Progenitor cell of endocrine pancreas (in vitro differentiated cells): ENCODE results near the gene CERS6. TPM values are rescaled to one million over a fixed set of nuclear protein-coding genes. Genes with fewer than 3 reads are reported as not detected.

Source experiments
- DNase-seq: peaks from one replicate; pipeline ENCODE4 v3.0.0; 2021; ENCODE audit warnings: low spot score; ENCODE audit not compliant: unreplicated experiment
- H3K27ac Mint-ChIP-seq: 2 replicates; pipeline ENCODE4 v1.8.0; 2021; ENCODE audit warnings: mild to moderate bottlenecking, moderate library complexity, mixed read lengths
- H3K27me3 Mint-ChIP-seq: 2 replicates; pipeline ENCODE4 v1.8.0; 2021; ENCODE audit warnings: mixed read lengths
- H3K36me3 Mint-ChIP-seq: 2 replicates; pipeline ENCODE4 v1.8.0; 2022; ENCODE audit warnings: mixed read lengths; ENCODE audit not compliant: insufficient read depth
- H3K4me1 Mint-ChIP-seq: 2 replicates; pipeline ENCODE4 v1.8.0; 2021; ENCODE audit warnings: low read depth, mixed read lengths
- H3K4me3 Mint-ChIP-seq: 2 replicates; pipeline ENCODE4 v1.8.0; 2021; ENCODE audit warnings: low read depth, mild to moderate bottlenecking, moderate library complexity, mixed read lengths
- H3K9me3 Mint-ChIP-seq: 2 replicates; pipeline ENCODE4 v1.8.0; 2021; ENCODE audit warnings: low read depth, mixed read lengths
- total RNA-seq: library from RNA; stranded (reverse); gene quantifications from 2 replicates; pipeline ENCODE4 v1.2.1, GENCODE V29; 2021
- TF ChIP-seq, protein P1 (sequence below): fragments of 200-600 bp; sonication (generic); IDR thresholded peaks from one replicate; pipeline ENCODE4 v1.5.0; 2021; ENCODE audit warnings: antibody characterized with exemption, mild to moderate bottlenecking; ENCODE audit not compliant: unreplicated experiment

The CERS6 gene
- total RNA-seq, 1 donor from 2014 or later: 32.5 TPM

DNA sequence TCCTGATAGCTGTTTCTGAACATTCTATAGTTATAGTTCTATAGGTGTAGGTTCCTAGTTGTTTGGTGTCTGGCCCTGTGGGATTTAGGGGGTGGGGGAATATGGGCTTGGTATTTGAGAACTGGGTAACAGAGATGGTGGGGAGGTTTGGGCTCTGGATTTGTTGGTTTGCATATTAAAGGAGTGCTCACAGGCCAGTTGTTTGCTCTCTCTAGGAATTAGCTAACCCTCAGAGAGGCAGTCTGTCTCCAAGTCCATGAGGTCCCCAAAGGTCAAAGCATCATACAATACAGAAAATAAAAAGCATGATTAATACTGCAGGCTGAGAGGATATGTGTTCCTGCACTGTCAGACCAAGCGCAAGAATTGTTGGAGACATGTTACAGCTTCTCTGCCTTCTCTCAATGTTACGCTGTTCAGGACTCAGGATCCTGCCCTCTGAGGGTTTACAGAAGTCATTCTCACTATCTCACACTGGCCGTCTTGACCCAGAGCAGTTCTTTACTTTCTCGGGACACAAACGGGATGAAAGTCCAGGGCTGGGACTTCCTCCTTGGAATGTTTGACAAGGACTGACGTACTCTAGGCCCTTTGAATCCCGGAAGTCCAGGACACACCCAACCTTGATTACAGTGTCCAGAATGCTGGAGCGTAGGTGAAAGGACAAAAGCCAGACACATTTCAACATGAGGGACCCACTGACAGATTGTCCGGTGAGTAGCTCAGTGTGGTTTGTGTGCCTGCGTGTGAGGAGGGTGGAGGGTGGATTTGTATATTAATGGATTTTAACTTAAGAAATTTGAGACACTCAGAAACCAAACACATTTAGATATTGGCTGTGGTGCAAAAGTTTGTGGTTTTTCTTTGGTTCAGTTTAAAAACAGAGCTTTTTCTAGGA, 346.1 kb downstream of the CERS6 start, which contains the start of gene NOSTRIN:
Gene NOSTRIN, plus strand, starts transcription at position 677 of the 898 bp plus-strand sequence. Its CDS starts 10 bp downstream, at position 687.
- H3K27me3 Mint-ChIP-seq: no peaks in the 10 kb centered on the region
- H3K36me3 Mint-ChIP-seq: no peaks in the 10 kb centered on the region
- H3K27ac Mint-ChIP-seq: peak within 1 kb of the TSS; percentile 87
- peaks cover 58% of the 10 kb centered on the region for H3K4me1 Mint-ChIP-seq
- H3K4me3 Mint-ChIP-seq: peak within 1 kb of the TSS; percentile 27
- H3K9me3 Mint-ChIP-seq: no peaks in the 10 kb centered on the region
- no peak for DNase-seq
- TF ChIP-seq, protein P1, sequence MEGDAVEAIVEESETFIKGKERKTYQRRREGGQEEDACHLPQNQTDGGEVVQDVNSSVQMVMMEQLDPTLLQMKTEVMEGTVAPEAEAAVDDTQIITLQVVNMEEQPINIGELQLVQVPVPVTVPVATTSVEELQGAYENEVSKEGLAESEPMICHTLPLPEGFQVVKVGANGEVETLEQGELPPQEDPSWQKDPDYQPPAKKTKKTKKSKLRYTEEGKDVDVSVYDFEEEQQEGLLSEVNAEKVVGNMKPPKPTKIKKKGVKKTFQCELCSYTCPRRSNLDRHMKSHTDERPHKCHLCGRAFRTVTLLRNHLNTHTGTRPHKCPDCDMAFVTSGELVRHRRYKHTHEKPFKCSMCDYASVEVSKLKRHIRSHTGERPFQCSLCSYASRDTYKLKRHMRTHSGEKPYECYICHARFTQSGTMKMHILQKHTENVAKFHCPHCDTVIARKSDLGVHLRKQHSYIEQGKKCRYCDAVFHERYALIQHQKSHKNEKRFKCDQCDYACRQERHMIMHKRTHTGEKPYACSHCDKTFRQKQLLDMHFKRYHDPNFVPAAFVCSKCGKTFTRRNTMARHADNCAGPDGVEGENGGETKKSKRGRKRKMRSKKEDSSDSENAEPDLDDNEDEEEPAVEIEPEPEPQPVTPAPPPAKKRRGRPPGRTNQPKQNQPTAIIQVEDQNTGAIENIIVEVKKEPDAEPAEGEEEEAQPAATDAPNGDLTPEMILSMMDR: no peak

GRCh38 chr2:168802859-168803725, 347.0 kb downstream of the CERS6 start:
- Mint-ChIP-seq H3K27ac (peak overlapping the region; percentile 87), H3K4me3 (no peak overlapping the region)

DNA sequence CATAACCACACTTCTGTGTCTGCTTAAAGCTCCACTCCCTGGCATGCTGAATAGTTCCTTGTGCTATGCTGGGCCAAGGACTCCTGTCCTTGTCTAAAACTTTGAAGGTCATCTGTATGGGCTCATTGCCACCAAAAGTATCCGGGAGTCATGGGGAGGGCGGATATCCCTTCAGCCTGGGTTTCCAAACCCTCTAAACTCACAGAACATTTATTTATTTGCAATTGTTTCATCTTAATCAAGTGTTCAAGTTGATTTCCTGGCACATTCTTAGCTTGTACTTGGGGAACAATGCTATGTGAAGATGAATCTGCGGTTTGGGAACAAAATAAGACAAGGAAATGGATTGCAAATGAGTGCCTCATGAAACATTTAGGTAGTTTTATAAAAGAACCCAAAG, 348.1 kb downstream of the CERS6 start:
- Mint-ChIP-seq H3K4me3 (no peak overlapping the region), H3K4me1 (peaks cover 65% of the 10 kb centered on the region), H3K36me3 (no peaks in the 10 kb centered on the region), H3K9me3 (no peaks in the 10 kb centered on the region), H3K27ac (no peak overlapping the region), H3K27me3 (no peaks in the 10 kb centered on the region)
- no peak for DNase-seq
- TF ChIP-seq, protein P1: no peak

More at GRCh38 chr2:168802859-168803725, 347.0 kb downstream of the CERS6 start:
- no peaks in the 10 kb centered on the region for H3K36me3 Mint-ChIP-seq
- TF ChIP-seq, protein P1: no peak
- peaks cover 60% of the 10 kb centered on the region for H3K4me1 Mint-ChIP-seq
- no peak for DNase-seq
- no peaks in the 10 kb centered on the region for H3K27me3 Mint-ChIP-seq
- H3K9me3 Mint-ChIP-seq: no peaks in the 10 kb centered on the region

DNA sequence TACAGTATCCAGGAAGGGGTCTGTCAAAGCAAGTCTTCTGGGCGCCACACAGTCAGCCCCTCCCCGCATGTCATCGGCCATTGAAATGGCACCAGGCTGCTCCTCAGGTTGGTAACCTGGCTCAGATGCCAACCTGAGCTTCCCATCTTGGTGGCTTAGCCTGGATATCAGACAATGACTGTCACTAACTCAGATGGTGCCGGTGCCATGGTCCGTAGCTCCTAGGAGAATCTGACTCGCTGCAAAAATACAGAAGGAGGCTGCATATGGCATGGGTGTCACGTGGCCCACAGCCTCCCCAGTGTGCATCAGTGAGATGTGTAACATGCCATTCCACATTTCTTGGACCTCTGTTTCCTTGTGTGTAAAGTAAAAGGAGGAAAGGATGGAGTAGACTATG, 349.5 kb downstream of the CERS6 start:
- H3K36me3 Mint-ChIP-seq: no peaks in the 10 kb centered on the region
- no peak for DNase-seq
- H3K9me3 Mint-ChIP-seq: no peaks in the 10 kb centered on the region
- TF ChIP-seq, protein P1: no peak
- peaks cover 57% of the 10 kb centered on the region for H3K4me1 Mint-ChIP-seq
- H3K27me3 Mint-ChIP-seq: no peaks in the 10 kb centered on the region
- no peak overlapping the region for H3K27ac Mint-ChIP-seq
- H3K4me3 Mint-ChIP-seq: no peak overlapping the region

DNA sequence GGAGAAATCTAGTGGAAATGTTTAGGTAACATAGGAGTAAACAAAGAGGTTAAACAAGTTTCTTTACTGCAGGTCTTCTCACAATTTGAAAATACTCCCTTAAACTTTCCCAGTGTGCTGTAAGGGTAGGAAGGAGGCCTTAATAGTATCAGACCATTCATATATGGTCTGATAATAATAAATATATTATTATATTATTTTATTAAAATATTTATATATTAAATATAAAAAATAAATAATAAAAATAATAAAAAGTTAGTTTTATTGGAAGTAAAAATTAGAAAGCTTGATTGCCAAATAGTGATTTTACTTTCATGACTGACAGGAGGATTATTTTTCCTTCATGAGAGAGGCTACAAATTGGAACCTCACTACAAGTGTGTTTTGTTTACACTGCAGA, 353.5 kb downstream of the CERS6 start:
- H3K27ac Mint-ChIP-seq: no peak overlapping the region
- no peak overlapping the region for H3K4me3 Mint-ChIP-seq
- H3K36me3 Mint-ChIP-seq: no peaks in the 10 kb centered on the region
- TF ChIP-seq, protein P1: no peak
- H3K27me3 Mint-ChIP-seq: no peaks in the 10 kb centered on the region
- no peaks in the 10 kb centered on the region for H3K9me3 Mint-ChIP-seq
- H3K4me1 Mint-ChIP-seq: peaks cover 59% of the 10 kb centered on the region
- DNase-seq: no peak
